Measurements from ENCODE around the gene MRNIP. TPM values are rescaled to one million over a fixed set of nuclear protein-coding genes. Genes with fewer than 3 reads are reported as not detected.

The MRNIP gene
- total and polyA plus RNA-seq, 8 donors, result 8.0 to 46.0 (median 27.1) TPM

- H3K36me3 ChIP-seq, result peaks cover 0 to 5% (median 0%) of the 10 kb centered on the region in 4 donors
- H3K27me3 ChIP-seq, result no peaks in the 10 kb centered on the region
- no peak overlapping the region for H3K4me3 ChIP-seq
- peaks cover 5 to 19% (median 16%) of the 10 kb centered on the region in 4 donors for H3K4me1 ChIP-seq
- H3K9me3 ChIP-seq, result no peaks in the 10 kb centered on the region
- no peak for DNase-seq
- 85 to 94% (median 89%) methylated on average over 5 to 7 of the region's 7 CpGs for WGBS, 5 donors
- TF ChIP-seq POLR2A (IDR thresholded peaks at IDR 0.05) (no peak), CTCF (IDR thresholded peaks at IDR 0.05) (no peak), POLR2AphosphoS5 (IDR thresholded peaks at IDR 0.05) (no peak), EP300 (IDR thresholded peaks at IDR 0.05) (no peak)
- intact Hi-C loops (cut with DNase I; ENCODE audit: low total_unique reads), result no loop called here
- no peak overlapping the region for H3K27ac ChIP-seq
Observed at GRCh38 chr5:179788193-179788854, 70.3 kb downstream of the MRNIP start.

Small RNA genes lying within 50 kb of the gene (small RNA-seq; reads per million reads assigned to genes)
- gene MIR1229, result 0 to 0.46 (median 0.03) reads per million in 4 donors
- 0 reads per million in 4 donors for gene RF00019

Other genes starting within 250 kb of the MRNIP start
- 1,000 to 10,000 TPM in 1 of 5 donors, 100 to 1,000 TPM in 4; 468 to 1,215 (median 732) TPM for gene HNRNPH1, start 235.1 kb downstream of the MRNIP start, total RNA-seq
- 100 to 1,000 TPM in 2 of 3 donors, 10 to 100 TPM in 1; 87.5 to 193 (median 106) TPM for gene HNRNPH1, start 235.1 kb downstream of the MRNIP start, polyA plus RNA-seq
- gene CBY3, start 177.8 kb downstream of the MRNIP start, total RNA-seq, result not detected
- gene CBY3, start 177.8 kb downstream of the MRNIP start, polyA plus RNA-seq, result under 1 TPM in 1 of 3 donors, not detected in 2; 0.15 TPM
- 100 to 1,000 TPM; 142 to 638 (median 342) TPM for gene CANX, start 159.8 kb downstream of the MRNIP start, total RNA-seq
- 100 to 1,000 TPM in 1 of 3 donors, 10 to 100 TPM in 2; 81.7 to 100 (median 86.4) TPM for gene CANX, start 159.8 kb downstream of the MRNIP start, polyA plus RNA-seq
- 10 to 100 TPM; 11.1 to 26.8 (median 16.0) TPM for gene MAML1, start 126.0 kb downstream of the MRNIP start, total RNA-seq
- gene MAML1, start 126.0 kb downstream of the MRNIP start, polyA plus RNA-seq, result 1 to 10 TPM; 5.8 to 7.4 (median 6.1) TPM
- gene LTC4S, start 64.8 kb downstream of the MRNIP start, total RNA-seq, result 10 to 100 TPM in 2 of 5 donors, 1 to 10 TPM in 2, not detected in 1; 5.0 to 21.0 (median 13.3) TPM
- gene LTC4S, start 64.8 kb downstream of the MRNIP start, polyA plus RNA-seq, result 1 to 10 TPM; 3.3 to 8.4 (median 8.2) TPM
- 100 to 1,000 TPM; 149 to 617 (median 206) TPM for gene MGAT4B, start 52.0 kb downstream of the MRNIP start, total RNA-seq
- gene MGAT4B, start 52.0 kb downstream of the MRNIP start, polyA plus RNA-seq, result 100 to 1,000 TPM in 2 of 3 donors, 10 to 100 TPM in 1; 85.0 to 115 (median 101) TPM
- gene SQSTM1, start 37.9 kb downstream of the MRNIP start, total RNA-seq, result 100 to 1,000 TPM; 163 to 693 (median 508) TPM
- 100 to 1,000 TPM; 166 to 251 (median 213) TPM for gene SQSTM1, start 37.9 kb downstream of the MRNIP start, polyA plus RNA-seq
- gene TBC1D9B, start 49.1 kb upstream of the MRNIP start, total RNA-seq, result 100 to 1,000 TPM in 2 of 5 donors, 10 to 100 TPM in 3; 52.0 to 260 (median 87.5) TPM
- gene TBC1D9B, start 49.1 kb upstream of the MRNIP start, polyA plus RNA-seq, result 10 to 100 TPM; 29.9 to 44.5 (median 42.1) TPM
- gene RNF130, start 212.9 kb upstream of the MRNIP start, total RNA-seq, result 10 to 100 TPM; 27.0 to 87.8 (median 73.2) TPM
- gene RNF130, start 212.9 kb upstream of the MRNIP start, polyA plus RNA-seq, result 10 to 100 TPM; 36.9 to 47.8 (median 39.5) TPM